Colonic mucosa (tissue), 4 donors: ENCODE measurements around the gene SEC24B. TPM values are rescaled to one million over a fixed set of nuclear protein-coding genes. Genes with fewer than 3 reads are reported as not detected.
"Not testable (repeated sequence)": the region's sequence is repeated elsewhere in the genome, so short reads cannot be mapped to it uniquely, and the experiment has no call there.

ENCODE experiments used
- DNase-seq: peaks from one replicate; pipeline ENCODE4 v3.0.0-alpha.2; 2020
- H3K27ac ChIP-seq: fragments of 200-600 bp; one replicate; pipeline ENCODE4 v1.8.0; 2021
- H3K27me3 ChIP-seq: fragments of 200-600 bp; one replicate; pipeline ENCODE4 v1.8.0; 2021
- H3K36me3 ChIP-seq: fragments of 200-600 bp; one replicate; pipeline ENCODE4 v1.8.0; 2021
- H3K4me1 ChIP-seq: fragments of 200-600 bp; one replicate; pipeline ENCODE4 v1.8.0; 2021; ENCODE audit warnings: mild to moderate bottlenecking
- H3K4me3 ChIP-seq: fragments of 200-600 bp; one replicate; pipeline ENCODE4 v1.8.0; 2021
- H3K9ac ChIP-seq, 2 donors: one replicate each; pipeline ENCODE4 v1.7.0; 2013; ENCODE audit warnings: control low read depth in 2 of 2, low read depth in 2 of 2, low read length in 2 of 2
- H3K9me3 ChIP-seq: fragments of 200-600 bp; one replicate; pipeline ENCODE4 v1.8.0; 2021
- CTCF ChIP-seq: fragments of 200-600 bp; IDR thresholded peaks from one replicate; pipeline ENCODE4 v1.8.0; 2022; ENCODE audit warnings: antibody characterized with exemption, mild to moderate bottlenecking
- intact Hi-C: fragments of 100-400 bp; cut with DNase I; formaldehyde crosslinking; loops from one replicate; pipeline ENCODE4 v1.14.1; 2022
- total RNA-seq, 2 donors: library from RNA; stranded (reverse); fragmentation: NEBNext Ultra II Directional in 1 of 2; extraction: Animal tissue kit (Norgen Biotek cat#: 25700) in 1 of 2; gene quantifications; one replicate each; pipeline ENCODE4 v1.2.1, GENCODE V29; 2021
- donor health status: healthy.
- donor health status: DM: no; HTN: no; CAD: no.
- donor health status: DM: no; HTN: no; CAD: no.

Gene SEC24B
- total RNA-seq, 2 donors from 2014 or later: 26.5 to 39.5 TPM

DNA sequence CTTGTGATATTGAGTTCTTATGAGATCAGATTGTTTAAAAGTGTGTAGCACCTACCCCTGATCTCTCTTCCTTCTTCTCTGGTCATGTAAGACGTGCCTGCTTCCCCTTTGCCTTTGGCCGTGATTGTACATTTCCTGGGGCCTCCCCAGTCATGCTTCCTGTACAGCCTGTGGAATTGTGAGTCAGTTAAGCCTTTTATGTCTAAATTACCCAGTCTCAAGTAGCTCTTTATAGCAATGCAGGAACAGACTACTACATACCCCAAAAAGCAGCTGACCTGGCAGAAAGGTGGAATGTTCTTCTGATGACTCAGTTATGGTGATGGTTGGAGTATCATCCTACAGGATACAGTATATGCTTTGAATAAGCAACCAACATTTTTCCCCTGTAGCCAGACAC, 115.0 kb downstream of the SEC24B start:
- no peaks in the 10 kb centered on the region for H3K9me3 ChIP-seq
- H3K27me3 ChIP-seq: no peaks in the 10 kb centered on the region
- no peak for TF ChIP-seq CTCF
- no peaks in the 10 kb centered on the region for H3K36me3 ChIP-seq
- H3K4me1 ChIP-seq: no peaks in the 10 kb centered on the region
- intact Hi-C loops: no loop called here
- no peak overlapping the region for H3K27ac ChIP-seq
- H3K4me3 ChIP-seq: no peak overlapping the region
- no peak for DNase-seq
- H3K9ac ChIP-seq: no peak overlapping the region

GRCh38 chr4:109552237-109552636, 118.6 kb downstream of the SEC24B start:
- no peaks in the 10 kb centered on the region for H3K27me3 ChIP-seq
- no peak for DNase-seq
- H3K4me1 ChIP-seq: no peaks in the 10 kb centered on the region
- H3K9ac ChIP-seq: no peak overlapping the region
- H3K4me3 ChIP-seq: no peak overlapping the region
- H3K9me3 ChIP-seq: no peaks in the 10 kb centered on the region
- H3K27ac ChIP-seq: no peak overlapping the region
- H3K36me3 ChIP-seq: no peaks in the 10 kb centered on the region
- TF ChIP-seq CTCF: no peak
- intact Hi-C loops: loop anchor here (10.0 kb wide), 1 partner anchor 117 kb away; the partner anchor contains the start of gene SEC24B

DNA sequence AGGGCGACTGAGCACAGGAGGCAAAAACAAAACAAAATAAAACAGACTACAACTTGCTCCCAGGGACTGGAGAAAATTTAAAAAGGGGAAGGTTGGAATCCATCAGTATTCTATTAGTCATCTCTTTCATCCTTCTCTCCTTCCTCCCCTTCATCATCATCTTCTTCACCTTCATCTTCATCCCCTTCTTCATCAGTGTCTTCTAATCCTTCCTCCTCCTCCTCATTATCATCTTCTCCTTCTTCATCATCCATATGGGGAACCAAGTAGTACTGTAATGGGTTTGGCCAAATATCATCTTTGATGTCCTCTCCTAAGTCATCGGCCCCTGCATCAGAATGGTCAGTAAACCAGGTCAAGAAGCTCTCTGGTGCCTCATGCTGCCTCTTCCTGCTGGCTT, 119.5 kb downstream of the SEC24B start:
- no peaks in the 10 kb centered on the region for H3K27me3 ChIP-seq
- DNase-seq: no peak
- no peak for TF ChIP-seq CTCF

GRCh38 chr4:109554971-109555370, 121.4 kb downstream of the SEC24B start:
- no peak overlapping the region for H3K9ac ChIP-seq
- no peak for DNase-seq
- H3K27ac ChIP-seq: no peak overlapping the region
- H3K27me3 ChIP-seq: no peaks in the 10 kb centered on the region
- H3K9me3 ChIP-seq: no peaks in the 10 kb centered on the region
- no peak for TF ChIP-seq CTCF
- intact Hi-C loops: loop anchor here (10.0 kb wide), 1 partner anchor 120 kb away; the partner anchor contains the start of gene SEC24B
- H3K4me3 ChIP-seq: no peak overlapping the region
- no peaks in the 10 kb centered on the region for H3K4me1 ChIP-seq
- H3K36me3 ChIP-seq: no peaks in the 10 kb centered on the region

More for the DNA sequence above, 119.5 kb downstream of the SEC24B start:
- Histone ChIP-seq H3K4me1 (no peaks in the 10 kb centered on the region), H3K27ac (no peak overlapping the region), H3K36me3 (no peaks in the 10 kb centered on the region), H3K4me3 (no peak overlapping the region), H3K9me3 (no peaks in the 10 kb centered on the region), H3K9ac (no peak overlapping the region)
- intact Hi-C loops: loop anchor here (10.0 kb wide), 1 partner anchor 118 kb away; the partner anchor contains the start of gene SEC24B

DNA sequence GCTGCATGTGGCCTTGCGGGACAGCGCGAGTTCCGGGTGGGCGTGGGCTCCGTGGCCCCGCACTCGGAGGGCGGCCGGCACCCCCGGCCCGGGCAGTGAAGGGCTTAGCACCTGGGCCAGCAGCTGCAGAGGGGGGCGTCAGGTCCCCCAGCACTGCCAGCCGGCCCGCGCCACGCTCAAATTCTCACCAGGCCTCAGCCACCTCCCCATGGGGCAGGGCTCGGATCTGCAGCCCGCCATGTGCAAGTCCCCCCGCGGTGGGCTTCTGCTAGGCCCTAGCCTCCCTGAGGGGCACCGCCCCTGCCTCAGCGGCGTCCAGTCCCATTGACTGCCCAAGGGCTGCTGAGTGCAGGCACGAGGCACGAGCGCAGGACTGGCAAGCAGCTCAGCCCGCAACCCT, 123.8 kb downstream of the SEC24B start:
- Histone ChIP-seq H3K4me3 (no peak overlapping the region), H3K36me3 (no peaks in the 10 kb centered on the region), H3K9me3 (no peaks in the 10 kb centered on the region), H3K9ac (no peak overlapping the region), H3K27ac (no peak overlapping the region), H3K4me1 (no peaks in the 10 kb centered on the region), H3K27me3 (no peaks in the 10 kb centered on the region)
- intact Hi-C loops: loop anchor here (10.0 kb wide), 1 partner anchor 123 kb away; the partner anchor contains the start of gene SEC24B
- DNase-seq: no peak
- TF ChIP-seq CTCF: no peak

- H3K9me3 ChIP-seq, H3K36me3 ChIP-seq, H3K27ac ChIP-seq, H3K4me1 ChIP-seq, H3K9ac ChIP-seq, DNase-seq, H3K27me3 ChIP-seq, H3K4me3 ChIP-seq: not testable (repeated sequence)
- intact Hi-C loops: loop anchor here (10.0 kb wide), 1 partner anchor 123 kb away; the partner anchor contains the start of gene SEC24B
These were observed 124.5 kb downstream of the SEC24B start for GRCh38 chr4:109558095-109558494.
